SK-N-SH (cell line): ENCODE data around the gene SMIM22. TPM values are rescaled to one million over a fixed set of nuclear protein-coding genes. Genes with fewer than 3 reads are reported as not detected.

Source experiments
- CTCF ChIA-PET: fragments of 300-600, 350-600 bp; formaldehyde crosslinking; extraction: SDS; loops from one replicate; lab custom pipeline; 2021; lab: Yijun Ruan, JAX
- POLR2A ChIA-PET: fragments of 350-600 bp; sonication (Branson Sonifier 250); formaldehyde crosslinking; extraction: SDS; loops from one replicate; lab custom pipeline; 2020; ENCODE audit warnings: antibody characterized with exemption, inconsistent platforms; lab: Yijun Ruan, JAX
- DNase-seq: peaks from one replicate; pipeline ENCODE4 v3.0.0; 2012
- H2AFZ ChIP-seq: fragments of 200-600 bp; sonication (generic); 2 replicates; pipeline ENCODE4 v1.8.1; 2016; ENCODE audit warnings: antibody characterized with exemption, mild to moderate bottlenecking, low read depth
- H3F3A ChIP-seq: fragments of 200-600 bp; sonication (generic); replicated peaks from 2 replicates; pipeline ENCODE3; 2016; ENCODE audit warnings: antibody characterized with exemption, mild to moderate bottlenecking; ENCODE audit not compliant: insufficient read depth
- H3K27ac ChIP-seq, 2 experiments: fragments of 200-500 bp in 1 of 2; fragments of 200-600 bp in 1 of 2; sonication (Bioruptor generic) in 1 of 2; sonication (generic), shearing (Covaris generic) in 1 of 2; 2 replicates each; pipeline versions ENCODE4 v1.5.1 to v1.6.1; 2014 to 2016; ENCODE audit warnings: low read depth in 2 of 2, inconsistent platforms in 1 of 2, low read length in 1 of 2, mild to moderate bottlenecking in 1 of 2, mixed read lengths in 1 of 2
- H3K27me3 ChIP-seq: fragments of 200-600 bp; sonication (generic), shearing (Covaris generic); 2 replicates; pipeline ENCODE4 v1.6.1; 2016; ENCODE audit warnings: mixed run types; ENCODE audit not compliant: insufficient read depth
- H3K36me3 ChIP-seq, 2 experiments: fragments of 200-500 bp in 1 of 2; fragments of 200-600 bp in 1 of 2; sonication (Bioruptor generic) in 1 of 2; sonication (generic) in 1 of 2; replicated peaks in 1 of 2; 2 replicates each; pipeline versions ENCODE3 to v1.5.1; 2014 to 2016; ENCODE audit warnings: low read length in 1 of 2, mild to moderate bottlenecking in 1 of 2; ENCODE audit not compliant: insufficient read depth in 2 of 2, control insufficient read depth in 1 of 2
- H3K4me1 ChIP-seq, 2 experiments: fragments of 200-500 bp in 1 of 2; fragments of 200-600 bp in 1 of 2; sonication (Bioruptor generic) in 1 of 2; sonication (generic), shearing (Covaris generic) in 1 of 2; 2 replicates each; pipeline versions ENCODE4 v1.5.1 to v1.6.1; 2014 to 2016; ENCODE audit warnings: low read depth in 1 of 2, low read length in 1 of 2, mixed run types in 1 of 2; ENCODE audit not compliant: insufficient read depth in 2 of 2, control insufficient read depth in 1 of 2
- H3K4me2 ChIP-seq: fragments of 200-600 bp; sonication (generic), shearing (Covaris generic); 2 replicates; pipeline ENCODE4 v1.6.1; 2017; ENCODE audit warnings: mixed run types
- H3K4me3 ChIP-seq, 2 experiments: fragments of 200-500 bp in 1 of 2; fragments of 200-600 bp in 1 of 2; sonication (Bioruptor generic) in 1 of 2; sonication (generic), shearing (Covaris generic) in 1 of 2; 2 replicates each; pipeline versions ENCODE4 v1.5.1 to v1.8.1; 2014 to 2016; ENCODE audit warnings: low read depth in 2 of 2, inconsistent platforms in 1 of 2, low read length in 1 of 2, mild to moderate bottlenecking in 1 of 2, mixed read lengths in 1 of 2, moderate library complexity in 1 of 2
- H3K79me2 ChIP-seq: fragments of 200-600 bp; sonication (generic); 2 replicates; pipeline ENCODE4 v1.8.1; 2017; ENCODE audit warnings: mild to moderate bottlenecking; ENCODE audit not compliant: insufficient read depth
- H3K9ac ChIP-seq: fragments of 200-600 bp; sonication (generic); 2 replicates; pipeline ENCODE4 v1.6.1; 2017; ENCODE audit warnings: mixed run types
- H3K9me2 ChIP-seq: fragments of 200-600 bp; sonication (generic); 2 replicates; pipeline ENCODE4 v1.6.1; 2017; ENCODE audit warnings: mixed run types
- H3K9me3 ChIP-seq: fragments of 200-600 bp; sonication (generic); 2 replicates; pipeline ENCODE4 v1.6.1; 2017; ENCODE audit warnings: mixed run types, mild to moderate bottlenecking, moderate library complexity
- H4K20me1 ChIP-seq: fragments of 200-600 bp; sonication (generic); 2 replicates; pipeline ENCODE4 v1.6.1; 2017; ENCODE audit warnings: mild to moderate bottlenecking, mixed run types; ENCODE audit not compliant: insufficient read depth
- CHD2 ChIP-seq: fragments of 150-350 bp; IDR thresholded peaks from 2 replicates; pipeline ENCODE4 v1.6.1; 2018; ENCODE audit warnings: low read length; ENCODE audit not compliant: partially characterized antibody
- FOSL2 ChIP-seq: IDR thresholded peaks from 2 replicates; pipeline ENCODE4 v1.4.0; 2012; ENCODE audit warnings: low read depth, mild to moderate bottlenecking, moderate library complexity, borderline replicate concordance
- FOXM1 ChIP-seq: IDR thresholded peaks from 2 replicates; pipeline ENCODE4 v1.4.0; 2012; ENCODE audit warnings: low read depth, mild to moderate bottlenecking
- GABPA ChIP-seq: IDR thresholded peaks from 2 replicates; pipeline ENCODE4 v1.4.0; 2012; ENCODE audit warnings: low read depth, mild to moderate bottlenecking
- MXI1 ChIP-seq: IDR thresholded peaks from 2 replicates; pipeline ENCODE4 v1.6.1; 2012; ENCODE audit warnings: mild to moderate bottlenecking, low read depth, low read length, improper control_type of control experiment
- NFIC ChIP-seq: IDR thresholded peaks from 2 replicates; pipeline ENCODE4 v1.4.0; 2012; ENCODE audit warnings: borderline replicate concordance
- NRF1 ChIP-seq: IDR thresholded peaks from 2 replicates; pipeline ENCODE4 v1.6.1; 2012; ENCODE audit warnings: low read depth, mild to moderate bottlenecking, low read length
- RFX5 ChIP-seq: IDR thresholded peaks from 2 replicates; pipeline ENCODE4 v1.6.1; 2012; ENCODE audit warnings: mild to moderate bottlenecking, improper control_type of control experiment, low read length
- SIN3A ChIP-seq: IDR thresholded peaks from 2 replicates; pipeline ENCODE4 v1.6.1; 2012; ENCODE audit warnings: low read depth, mild to moderate bottlenecking, low read length, moderate library complexity, borderline replicate concordance
- YY1 ChIP-seq: IDR thresholded peaks from 2 replicates; pipeline ENCODE4 v1.4.0; 2012; ENCODE audit warnings: low read depth, mild to moderate bottlenecking
- WGBS: methylation state at CpG from one replicate; pipeline ENCODE4 v1.1.6; 2017; ENCODE audit warnings: low lambda C conversion rate; 5-methylcytosine and 5-hydroxymethylcytosine counted together
- polyA plus RNA-seq, 3 experiments: library from polyadenylated mRNA; depleted of rRNA; stranded (reverse); fragments of >200 nt; gene quantifications; 2 replicates each; pipeline ENCODE4 v1.2.3, GENCODE V29; 2012
- TF ChIP-seq, protein P1 (sequence below): IDR thresholded peaks from 2 replicates; pipeline ENCODE4 v1.6.1; 2012; ENCODE audit warnings: mild to moderate bottlenecking, low read depth, low read length, moderate library complexity
- TF ChIP-seq, protein P2 (sequence below): IDR thresholded peaks from 2 replicates; pipeline ENCODE4 v1.4.0; 2012; ENCODE audit warnings: low read depth
- TF ChIP-seq, protein P3 (sequence below): IDR thresholded peaks from 2 replicates; pipeline ENCODE4; 2012

The SMIM22 gene
- polyA plus RNA-seq, 1 of the 3 experiments (the other 2 are of a cell fraction), result not detected

DNA sequence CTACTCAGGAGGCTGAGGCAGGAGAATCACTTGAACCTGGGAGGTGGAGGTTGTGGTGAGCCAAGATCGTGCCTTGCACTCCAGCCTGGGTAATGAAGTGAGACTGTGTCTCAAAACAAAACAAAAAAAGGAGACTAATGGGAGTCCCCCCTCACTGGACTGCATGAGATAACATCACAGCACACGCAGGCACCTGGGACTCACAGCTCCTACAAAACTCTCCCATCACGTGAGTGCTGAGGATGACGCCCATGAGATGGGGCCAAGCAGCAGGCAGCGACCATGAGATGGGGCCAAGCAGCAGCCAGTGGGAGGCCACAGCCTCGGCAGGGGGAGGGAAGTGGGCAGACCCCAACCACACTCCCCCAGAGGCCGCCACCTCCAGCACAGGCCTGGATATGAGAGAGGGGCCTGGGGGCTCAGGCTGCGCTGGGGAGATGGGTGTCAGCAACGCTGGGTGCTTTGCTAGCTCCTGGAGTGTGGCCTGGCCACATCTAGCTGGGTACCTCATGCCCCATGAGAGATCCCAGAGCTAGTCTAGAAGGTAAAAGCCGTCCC is 45.4 kb upstream of the SMIM22 start:
- H3K9me2 ChIP-seq, result no peaks in the 10 kb centered on the region
- WGBS, result 96% methylated on average over 6 of the region's 10 CpGs
- no peaks in the 10 kb centered on the region for H4K20me1 ChIP-seq
- CTCF ChIA-PET, result no interaction called here
- H3K9me3 ChIP-seq, result no peaks in the 10 kb centered on the region
- no peak overlapping the region for H3K4me2 ChIP-seq
- no peak overlapping the region for H3K27ac ChIP-seq
- no peak overlapping the region for H2AFZ ChIP-seq
- H3K36me3 ChIP-seq, result peaks cover 12 to 35% of the 10 kb centered on the region in 2 experiments
- H3K79me2 ChIP-seq, result no peaks in the 10 kb centered on the region
- no peak overlapping the region for H3K4me3 ChIP-seq
- no peaks in the 10 kb centered on the region for H3K27me3 ChIP-seq
- H3K4me1 ChIP-seq, result no peaks in the 10 kb centered on the region; a peak in 1 of 4 replicates
- no peak overlapping the region for H3K9ac ChIP-seq
- no peak for DNase-seq
- POLR2A ChIA-PET, result interaction anchor here (0.6 to 1.3 kb wide), 2 partner anchors 15 to 29 kb away, joined by 4 to 5 read pairs; partner anchors contain the start of genes ANKS3 and DNAAF8
- TF ChIP-seq RFX5, result no peak
- TF ChIP-seq, protein P1, sequence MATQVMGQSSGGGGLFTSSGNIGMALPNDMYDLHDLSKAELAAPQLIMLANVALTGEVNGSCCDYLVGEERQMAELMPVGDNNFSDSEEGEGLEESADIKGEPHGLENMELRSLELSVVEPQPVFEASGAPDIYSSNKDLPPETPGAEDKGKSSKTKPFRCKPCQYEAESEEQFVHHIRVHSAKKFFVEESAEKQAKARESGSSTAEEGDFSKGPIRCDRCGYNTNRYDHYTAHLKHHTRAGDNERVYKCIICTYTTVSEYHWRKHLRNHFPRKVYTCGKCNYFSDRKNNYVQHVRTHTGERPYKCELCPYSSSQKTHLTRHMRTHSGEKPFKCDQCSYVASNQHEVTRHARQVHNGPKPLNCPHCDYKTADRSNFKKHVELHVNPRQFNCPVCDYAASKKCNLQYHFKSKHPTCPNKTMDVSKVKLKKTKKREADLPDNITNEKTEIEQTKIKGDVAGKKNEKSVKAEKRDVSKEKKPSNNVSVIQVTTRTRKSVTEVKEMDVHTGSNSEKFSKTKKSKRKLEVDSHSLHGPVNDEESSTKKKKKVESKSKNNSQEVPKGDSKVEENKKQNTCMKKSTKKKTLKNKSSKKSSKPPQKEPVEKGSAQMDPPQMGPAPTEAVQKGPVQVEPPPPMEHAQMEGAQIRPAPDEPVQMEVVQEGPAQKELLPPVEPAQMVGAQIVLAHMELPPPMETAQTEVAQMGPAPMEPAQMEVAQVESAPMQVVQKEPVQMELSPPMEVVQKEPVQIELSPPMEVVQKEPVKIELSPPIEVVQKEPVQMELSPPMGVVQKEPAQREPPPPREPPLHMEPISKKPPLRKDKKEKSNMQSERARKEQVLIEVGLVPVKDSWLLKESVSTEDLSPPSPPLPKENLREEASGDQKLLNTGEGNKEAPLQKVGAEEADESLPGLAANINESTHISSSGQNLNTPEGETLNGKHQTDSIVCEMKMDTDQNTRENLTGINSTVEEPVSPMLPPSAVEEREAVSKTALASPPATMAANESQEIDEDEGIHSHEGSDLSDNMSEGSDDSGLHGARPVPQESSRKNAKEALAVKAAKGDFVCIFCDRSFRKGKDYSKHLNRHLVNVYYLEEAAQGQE, result no peak
- TF ChIP-seq FOSL2, result no peak
- TF ChIP-seq SIN3A, result no peak
- TF ChIP-seq GABPA, result no peak
- no peak for TF ChIP-seq CHD2
- TF ChIP-seq NRF1, result no peak
- no peak for TF ChIP-seq FOXM1
- TF ChIP-seq, protein P2, sequence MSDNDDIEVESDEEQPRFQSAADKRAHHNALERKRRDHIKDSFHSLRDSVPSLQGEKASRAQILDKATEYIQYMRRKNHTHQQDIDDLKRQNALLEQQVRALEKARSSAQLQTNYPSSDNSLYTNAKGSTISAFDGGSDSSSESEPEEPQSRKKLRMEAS, result no peak
- no peak for TF ChIP-seq YY1
- no peak for TF ChIP-seq NFIC
- TF ChIP-seq, protein P3, sequence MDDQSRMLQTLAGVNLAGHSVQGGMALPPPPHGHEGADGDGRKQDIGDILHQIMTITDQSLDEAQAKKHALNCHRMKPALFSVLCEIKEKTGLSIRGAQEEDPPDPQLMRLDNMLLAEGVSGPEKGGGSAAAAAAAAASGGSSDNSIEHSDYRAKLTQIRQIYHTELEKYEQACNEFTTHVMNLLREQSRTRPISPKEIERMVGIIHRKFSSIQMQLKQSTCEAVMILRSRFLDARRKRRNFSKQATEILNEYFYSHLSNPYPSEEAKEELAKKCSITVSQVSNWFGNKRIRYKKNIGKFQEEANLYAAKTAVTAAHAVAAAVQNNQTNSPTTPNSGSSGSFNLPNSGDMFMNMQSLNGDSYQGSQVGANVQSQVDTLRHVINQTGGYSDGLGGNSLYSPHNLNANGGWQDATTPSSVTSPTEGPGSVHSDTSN, result no peak
- TF ChIP-seq MXI1, result no peak
- H3F3A ChIP-seq, result no peaks in the 10 kb centered on the region
